ENCODE results near the gene VTI1A. TPM values are rescaled to one million over a fixed set of nuclear protein-coding genes. Genes with fewer than 3 reads are reported as not detected.
"Not testable (repeated sequence)": the region's sequence is repeated elsewhere in the genome, so short reads cannot be mapped to it uniquely, and the experiment has no call there.

Gene VTI1A
- total RNA-seq, 2 donors from 2014 or later, result 53.3 to 57.5 TPM

- H3K27me3 ChIP-seq (replicated peaks; ENCODE audit: insufficient read depth), result no peaks in the 10 kb centered on the region
- 71% methylated on average over 4 of the region's 4 CpGs for WGBS
Observed at GRCh38 chr10:112855134-112855533, 408.1 kb downstream of the VTI1A start.

GRCh38 chr10:112857493-112857892 lies 410.5 kb downstream of the VTI1A start:
- Histone ChIP-seq H3K4me1 (replicated peaks) (no peaks in the 10 kb centered on the region), H3K27me3 (replicated peaks; ENCODE audit: insufficient read depth) (no peaks in the 10 kb centered on the region), H3K4me3 (no peak overlapping the region), H3K36me3 (no peaks in the 10 kb centered on the region), H3K27ac (no peak overlapping the region), H3K9me3 (no peaks in the 10 kb centered on the region)
- no peak for TF ChIP-seq POLR2A (IDR thresholded peaks at IDR 0.05)
- TF ChIP-seq CTCF (IDR thresholded peaks at IDR 0.05), result no peak
- TF ChIP-seq POLR2AphosphoS5 (IDR thresholded peaks at IDR 0.05), result no peak
- WGBS, result 97% methylated on average over 5 of the region's 5 CpGs
- intact Hi-C loops (cut with DNase I), result no loop called here
- no peak for DNase-seq (ENCODE audit: low spot score)

More at GRCh38 chr10:112855134-112855533, 408.1 kb downstream of the VTI1A start:
- H3K27ac ChIP-seq, result no peak overlapping the region
- H3K4me3 ChIP-seq, result no peak overlapping the region
- no peak for DNase-seq (ENCODE audit: low spot score)
- intact Hi-C loops (cut with DNase I), result no loop called here
- H3K9me3 ChIP-seq, result no peaks in the 10 kb centered on the region
- no peaks in the 10 kb centered on the region for H3K4me1 ChIP-seq (replicated peaks)
- TF ChIP-seq POLR2A (IDR thresholded peaks at IDR 0.05), result no peak
- no peaks in the 10 kb centered on the region for H3K36me3 ChIP-seq

GRCh38 chr10:112858986-112859651 lies 412.1 kb downstream of the VTI1A start:
- TF ChIP-seq CTCF (IDR thresholded peaks at IDR 0.05) (no peak), POLR2A (IDR thresholded peaks at IDR 0.05) (no peak), POLR2AphosphoS5 (IDR thresholded peaks at IDR 0.05) (no peak)
- Histone ChIP-seq H3K4me1 (replicated peaks) (no peaks in the 10 kb centered on the region), H3K4me3 (no peak overlapping the region), H3K9me3 (no peaks in the 10 kb centered on the region), H3K27ac (no peak overlapping the region), H3K27me3 (replicated peaks; ENCODE audit: insufficient read depth) (no peaks in the 10 kb centered on the region), H3K36me3 (no peaks in the 10 kb centered on the region)
- 40% methylated on average over 10 of the region's 10 CpGs for whole genome bisulfite sequencing
- intact Hi-C loops (cut with DNase I), result no loop called here
- no peak for DNase-seq (ENCODE audit: low spot score)

- H3K4me3 ChIP-seq, result no peak overlapping the region
- whole genome bisulfite sequencing, result 94% methylated on average over 4 of the region's 4 CpGs
- intact Hi-C loops (cut with DNase I), result no loop called here
- no peak overlapping the region for H3K27ac ChIP-seq
- H3K27me3 ChIP-seq (replicated peaks; ENCODE audit: insufficient read depth), result no peaks in the 10 kb centered on the region
- H3K9me3 ChIP-seq, result no peaks in the 10 kb centered on the region
- TF ChIP-seq POLR2A (IDR thresholded peaks at IDR 0.05), result no peak
- TF ChIP-seq POLR2AphosphoS5 (IDR thresholded peaks at IDR 0.05), result no peak
- TF ChIP-seq CTCF (IDR thresholded peaks at IDR 0.05), result no peak
- DNase-seq (ENCODE audit: low spot score), result no peak
- no peaks in the 10 kb centered on the region for H3K4me1 ChIP-seq (replicated peaks)
- no peaks in the 10 kb centered on the region for H3K36me3 ChIP-seq
Observed at GRCh38 chr10:112859793-112860192, 412.8 kb downstream of the VTI1A start.

- intact Hi-C loops (cut with DNase I); H3K27me3 ChIP-seq (replicated peaks; ENCODE audit: insufficient read depth); H3K27ac ChIP-seq; H3K9me3 ChIP-seq; H3K36me3 ChIP-seq; DNase-seq (ENCODE audit: low spot score); H3K4me3 ChIP-seq; H3K4me1 ChIP-seq (replicated peaks): not testable (repeated sequence)
- WGBS, result 91% methylated on average over 2 of the region's 2 CpGs
Observed at GRCh38 chr10:112863461-112863860, 416.4 kb downstream of the VTI1A start.

Small RNAs within 50 kb of the gene (microRNA-seq; reads per million reads assigned to microRNA genes)
- not detected for gene MIR4295

Small RNAs within 50 kb of the gene (small RNA-seq; reads per million reads assigned to genes)
- gene AC022018.1 (0 reads per million in 2 donors), gene MIR4295 (0 reads per million in 2 donors)

Other genes starting within 250 kb of the VTI1A start
- gene TECTB, start 163.8 kb upstream of the VTI1A start, total RNA-seq, result not detected
- 10 to 100 TPM; 14.5 to 19.7 TPM for gene ACSL5, start 73.1 kb upstream of the VTI1A start, total RNA-seq
- 10 to 100 TPM; 21.3 to 28.0 TPM for gene ZDHHC6, start 301 bp upstream of the VTI1A start, total RNA-seq